Right renal pelvis (tissue), 4 donors: ENCODE data around the gene TBP. TPM values are rescaled to one million over a fixed set of nuclear protein-coding genes. Genes with fewer than 3 reads are reported as not detected.
"Not testable (repeated sequence)": the region's sequence is repeated elsewhere in the genome, so short reads cannot be mapped to it uniquely, and the experiment has no call there.

Experiments
- DNase-seq, 4 donors: peaks; one replicate each; pipeline ENCODE4 v3.0.0-alpha.2; 2013; ENCODE audit warnings: low read depth in 4 of 4, low spot score in 3 of 4, missing footprints in 1 of 4
- polyA plus RNA-seq, 4 donors: library from polyadenylated mRNA; unstranded; fragments of 120-200 nt; gene quantifications; one replicate each; pipeline ENCODE4 v1.2.1, GENCODE V29; 2013; ENCODE audit not compliant: insufficient read length in 4 of 4

TBP gene
- polyA plus RNA-seq = 10 to 100 TPM; 21.6 to 25.5 (median 22.9) TPM

DNA sequence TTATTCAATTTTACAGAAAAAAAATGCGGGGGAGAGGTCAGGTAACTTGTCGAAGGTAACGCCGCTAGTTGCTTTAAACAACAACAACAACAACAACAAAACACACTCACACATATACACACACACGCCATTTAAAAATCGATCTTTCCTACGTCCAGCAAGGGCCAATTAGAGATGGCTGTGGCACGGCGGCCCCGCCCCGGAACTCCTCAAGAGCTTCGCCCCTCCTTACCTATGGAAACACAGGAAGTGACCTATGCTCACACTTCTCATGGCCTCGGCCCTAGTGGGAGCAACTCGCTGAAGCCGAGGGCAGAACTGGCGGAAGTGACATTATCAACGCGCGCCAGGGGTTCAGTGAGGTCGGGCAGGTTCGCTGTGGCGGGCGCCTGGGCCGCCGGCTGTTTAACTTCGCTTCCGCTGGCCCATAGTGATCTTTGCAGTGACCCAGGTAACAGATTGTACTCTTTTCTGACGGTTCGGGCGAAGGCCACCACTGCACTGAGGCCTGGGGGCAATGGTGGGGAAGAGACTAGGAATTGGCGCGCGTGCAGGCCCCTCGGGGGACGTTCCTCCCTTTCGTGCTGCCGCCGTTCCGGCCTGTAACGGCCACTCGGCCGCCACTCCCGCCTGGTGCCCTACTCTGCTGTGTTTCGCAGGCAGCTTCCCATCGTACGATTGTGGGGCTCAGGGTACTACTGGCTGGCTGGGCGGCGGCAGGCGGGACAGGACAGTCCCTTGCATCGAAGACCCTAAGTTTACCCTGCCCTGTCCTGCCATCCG, at the start of gene TBP:
TBP (plus strand) TSS at position 357 of the 783 bp plus-strand sequence. CDS start 2,661 bp downstream, outside the sequence.
- DNase-seq = peak; percentile 94 to 97 (median 96)

DNA sequence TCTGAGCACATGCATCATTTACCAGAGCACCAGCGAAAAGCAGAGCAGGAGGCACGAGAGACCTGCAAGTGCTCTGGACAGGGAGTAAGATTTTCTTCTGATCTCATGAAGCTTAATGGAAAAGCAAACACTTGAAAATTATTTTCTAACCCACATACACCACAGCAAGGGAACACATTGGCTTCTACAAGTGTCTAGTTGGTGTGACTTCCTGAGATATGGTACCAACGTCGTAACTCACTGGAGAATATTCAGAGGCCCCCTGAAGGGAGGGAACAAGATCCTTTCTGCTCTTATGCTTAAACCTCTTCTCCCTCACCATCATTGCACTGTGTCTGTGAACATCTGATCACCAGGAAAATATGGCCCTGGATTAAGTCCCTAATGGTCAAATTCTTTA, 49.7 kb upstream of the TBP start:
- no peak for DNase-seq

DNA sequence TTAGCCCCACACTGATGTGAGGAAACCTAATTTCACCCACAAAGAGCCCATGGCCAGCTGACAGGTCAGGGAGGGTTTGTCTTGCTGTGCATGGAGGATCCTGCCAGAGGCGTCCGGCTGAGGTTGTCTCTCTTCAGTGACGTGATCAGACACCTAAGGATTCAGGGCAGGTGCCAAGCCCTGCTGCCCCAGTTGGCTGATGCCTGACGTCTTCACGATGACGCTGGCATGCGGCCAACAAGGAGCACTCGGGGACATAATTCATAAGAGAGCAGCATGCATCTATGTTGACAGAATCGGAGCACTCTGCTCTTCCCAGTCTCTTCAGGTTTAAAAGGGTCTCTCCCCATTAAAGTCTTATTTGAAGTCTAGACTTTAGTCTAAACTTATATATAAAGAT, 48.9 kb upstream of the TBP start:
- no peak for DNase-seq

DNA sequence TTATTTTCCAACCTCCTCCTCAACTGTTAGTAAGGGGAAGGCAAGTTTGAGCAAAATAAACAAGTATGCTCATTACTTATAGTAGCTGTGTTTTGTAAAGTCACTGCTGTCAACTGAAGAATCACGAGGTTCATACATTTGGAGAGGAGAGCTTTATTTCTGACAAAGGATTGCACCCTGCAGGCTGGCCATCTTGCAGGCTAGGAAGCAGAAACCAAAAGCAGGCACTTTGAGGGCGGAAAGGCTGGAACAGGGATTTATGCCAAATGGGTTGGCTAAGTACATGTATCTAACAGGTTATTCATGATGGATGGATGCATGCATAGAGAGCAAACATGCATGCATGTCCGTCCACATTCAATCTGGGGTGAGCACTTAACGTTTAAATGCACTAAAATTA, 47.7 kb upstream of the TBP start:
- no peak for DNase-seq

GRCh38 chr6:170507728-170508127, 46.4 kb upstream of the TBP start:
- DNase-seq = not testable (repeated sequence)

DNA sequence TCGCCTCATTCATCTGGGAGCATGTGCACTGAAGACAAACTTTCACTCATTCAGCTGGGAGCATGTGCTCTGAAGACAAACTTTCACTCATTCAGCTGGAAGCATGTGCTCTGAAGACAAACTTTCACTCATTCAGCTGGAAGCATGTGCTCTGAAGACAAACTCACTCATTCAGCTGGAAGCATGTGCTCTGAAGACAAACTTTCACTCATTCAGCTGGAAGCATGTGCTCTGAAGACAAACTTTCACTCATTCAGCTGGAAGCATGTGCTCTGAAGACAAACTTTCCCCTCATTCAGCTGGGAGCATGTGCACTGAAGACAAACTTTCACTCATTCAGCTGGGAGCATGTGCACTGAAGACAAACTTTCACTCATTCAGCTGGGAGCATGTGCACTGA, 45.9 kb upstream of the TBP start:
- DNase-seq = not testable (repeated sequence)

DNA sequence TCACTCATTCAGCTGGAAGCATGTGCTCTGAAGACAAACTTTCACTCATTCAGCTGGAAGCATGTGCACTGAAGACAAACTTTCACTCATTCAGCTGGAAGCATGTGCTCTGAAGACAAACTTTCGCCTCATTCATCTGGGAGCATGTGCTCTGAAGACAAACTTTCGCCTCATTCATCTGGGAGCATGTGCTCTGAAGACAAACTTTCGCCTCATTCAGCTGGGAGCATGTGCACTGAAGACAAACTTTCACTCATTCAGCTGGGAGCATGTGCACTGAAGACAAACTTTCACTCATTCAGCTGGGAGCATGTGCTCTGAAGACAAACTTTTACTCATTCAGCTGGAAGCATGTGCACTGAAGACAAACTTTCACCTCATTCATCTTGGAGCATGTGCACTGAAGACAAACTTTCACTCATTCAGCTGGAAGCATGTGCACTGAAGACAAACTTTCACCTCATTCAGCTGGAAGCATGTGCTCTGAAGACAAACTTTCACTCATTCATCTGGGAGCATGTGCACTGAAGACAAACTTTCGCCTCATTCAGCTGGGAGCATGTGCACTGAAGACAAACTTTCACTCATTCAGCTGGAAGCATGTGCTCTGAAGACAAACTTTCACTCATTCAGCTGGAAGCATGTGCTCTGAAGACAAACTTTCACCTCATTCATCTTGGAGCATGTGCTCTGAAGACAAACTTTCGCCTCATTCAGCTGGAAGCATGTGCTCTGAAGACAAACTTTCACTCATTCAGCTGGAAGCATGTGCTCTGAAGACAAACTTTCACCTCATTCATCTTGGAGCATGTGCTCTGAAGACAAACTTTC, 45.1 kb upstream of the TBP start:
- DNase-seq = not testable (repeated sequence)

DNA sequence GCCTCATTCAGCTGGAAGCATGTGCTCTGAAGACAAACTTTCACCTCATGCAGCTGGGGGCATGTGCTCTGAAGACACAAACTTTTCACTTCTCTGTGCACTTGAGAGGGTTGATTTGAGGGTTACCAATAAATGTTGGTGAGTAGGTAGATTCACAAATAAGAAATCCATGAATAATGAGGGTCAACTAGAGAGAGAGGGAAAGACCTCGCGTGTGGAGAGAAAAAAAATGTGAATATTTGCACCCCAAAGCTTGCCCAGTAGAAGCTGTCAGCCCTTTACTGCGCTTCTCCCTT, 44.5 kb upstream of the TBP start:
- no peak for DNase-seq

DNA sequence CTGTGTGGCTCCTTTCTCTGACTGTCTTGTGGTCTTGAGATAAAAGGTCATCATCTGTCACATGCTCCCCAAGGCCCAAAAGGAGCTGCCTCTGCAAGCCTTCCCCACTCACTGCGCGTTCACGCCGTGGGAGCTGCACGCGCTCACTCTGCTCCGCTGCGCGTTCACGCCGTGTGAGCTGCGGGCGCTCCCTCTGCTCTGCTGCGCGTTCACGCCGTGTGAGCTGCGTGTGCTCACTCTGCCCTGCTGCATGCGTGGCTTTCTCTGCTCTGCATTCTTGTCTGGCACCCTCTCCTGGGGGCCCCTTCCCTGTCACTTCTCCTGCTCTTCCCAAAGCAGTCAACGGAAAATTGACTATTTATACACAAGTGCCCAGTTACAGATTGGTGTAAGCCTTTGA, 43.5 kb upstream of the TBP start:
- no peak for DNase-seq

GRCh38 chr6:170512249-170512648, 41.9 kb upstream of the TBP start:
- DNase-seq = no peak

DNA sequence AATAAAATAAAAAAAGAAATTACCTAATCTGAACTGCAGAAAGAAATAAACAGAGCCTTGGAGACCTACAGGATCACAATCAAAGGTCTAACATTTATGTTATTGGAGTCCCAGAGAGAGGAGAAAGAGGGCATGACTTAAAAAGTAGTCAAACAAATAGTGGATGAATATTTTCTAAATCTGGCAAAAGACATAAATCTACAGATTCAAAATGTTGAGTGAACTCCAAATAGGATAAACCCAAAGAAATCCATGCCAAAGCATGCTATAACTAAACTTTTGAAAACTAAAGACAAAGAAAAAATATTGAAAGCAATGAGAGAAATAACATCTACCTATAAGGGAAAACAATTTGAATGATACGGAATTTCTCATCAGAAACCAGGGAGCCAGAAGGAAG, 39.3 kb upstream of the TBP start:
- DNase-seq = no peak

DNA sequence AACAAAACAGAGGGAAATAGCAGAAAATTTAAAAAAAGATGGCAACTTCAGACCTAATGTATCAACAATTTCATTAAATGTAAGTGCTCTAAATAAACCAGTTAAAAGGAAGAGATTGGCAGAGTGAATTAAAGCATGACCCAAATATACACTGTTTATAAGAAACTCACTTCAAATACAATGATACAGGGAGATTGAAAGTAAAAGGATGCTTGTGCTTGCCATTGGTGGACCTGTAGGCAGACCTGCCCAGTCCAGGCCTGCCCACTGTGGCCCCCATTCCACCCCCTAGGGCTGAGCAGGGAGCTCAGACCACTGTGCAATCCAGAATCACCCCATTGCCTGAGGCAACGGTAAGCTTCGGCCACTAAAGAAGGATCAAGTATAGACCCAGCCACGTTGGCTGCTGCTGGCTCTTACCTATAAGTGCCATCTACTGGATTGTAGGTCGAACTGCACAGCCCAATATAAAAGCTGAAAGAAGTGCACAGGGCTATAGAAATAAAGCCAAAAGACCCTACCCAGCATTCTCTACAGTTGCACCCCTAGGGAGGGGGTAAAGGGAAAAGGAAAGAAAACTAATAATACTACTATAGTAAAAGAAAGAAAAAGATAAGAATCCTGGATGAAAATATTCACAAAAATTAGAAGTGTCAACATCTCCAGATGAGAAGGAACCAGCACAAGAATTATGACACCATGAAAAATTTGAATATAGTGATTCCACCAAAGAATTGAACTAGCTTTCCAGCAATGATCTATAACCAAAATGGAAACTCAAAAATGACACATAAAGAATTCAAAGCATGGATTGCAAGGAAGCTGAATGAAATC, 37.2 kb upstream of the TBP start:
- no peak for DNase-seq

DNA sequence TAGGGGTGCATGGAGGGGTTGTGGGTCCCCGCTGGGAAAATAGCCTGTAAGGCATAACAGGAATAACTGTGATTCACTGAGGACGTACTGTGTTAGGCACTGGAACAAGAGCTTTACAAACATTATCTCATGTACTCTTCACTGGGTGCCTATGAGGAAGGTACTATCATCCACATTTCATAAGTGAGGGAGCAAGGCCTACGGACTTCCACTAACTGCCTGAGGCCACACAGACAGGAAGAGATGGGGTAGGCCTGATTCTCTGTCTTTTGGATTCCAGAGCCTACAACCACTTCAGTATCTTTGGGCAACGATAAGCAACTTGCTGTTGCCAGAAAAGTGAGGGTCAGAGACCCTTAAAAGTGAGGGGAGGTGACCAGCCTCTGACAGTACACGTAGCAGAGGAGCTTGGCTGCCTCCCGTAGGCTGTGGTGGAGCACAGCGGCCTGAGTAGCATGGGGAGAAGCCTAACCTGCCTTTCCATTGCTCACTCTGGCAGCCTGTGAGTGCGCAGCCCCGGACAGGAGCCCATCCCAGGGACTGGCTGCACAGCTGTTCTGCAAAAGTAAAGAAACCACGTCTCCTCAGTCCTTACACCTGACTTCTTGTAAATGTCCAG, 31.5 kb upstream of the TBP start:
- DNase-seq = no peak

- no peak for DNase-seq
Observed at GRCh38 chr6:170523256-170524171, 30.7 kb upstream of the TBP start.

DNA sequence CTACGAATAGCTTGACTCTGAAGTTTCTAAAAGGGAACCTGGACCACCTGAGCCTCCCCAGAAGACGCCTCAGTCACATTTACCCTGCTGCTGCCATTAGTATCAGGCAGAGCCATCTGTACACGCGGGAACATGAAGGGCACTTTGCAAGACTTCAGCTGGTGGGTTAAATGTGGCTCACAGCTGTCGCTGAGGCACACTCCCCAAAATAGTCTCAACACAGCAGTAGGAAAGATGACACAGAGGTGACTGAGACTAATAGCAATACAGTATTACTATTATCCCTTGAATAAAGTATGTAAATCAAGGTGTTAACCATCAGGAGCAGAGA, 30.0 kb upstream of the TBP start:
- no peak for DNase-seq

- DNase-seq = no peak
Observed at GRCh38 chr6:170525795-170526194, 28.4 kb upstream of the TBP start.

DNA sequence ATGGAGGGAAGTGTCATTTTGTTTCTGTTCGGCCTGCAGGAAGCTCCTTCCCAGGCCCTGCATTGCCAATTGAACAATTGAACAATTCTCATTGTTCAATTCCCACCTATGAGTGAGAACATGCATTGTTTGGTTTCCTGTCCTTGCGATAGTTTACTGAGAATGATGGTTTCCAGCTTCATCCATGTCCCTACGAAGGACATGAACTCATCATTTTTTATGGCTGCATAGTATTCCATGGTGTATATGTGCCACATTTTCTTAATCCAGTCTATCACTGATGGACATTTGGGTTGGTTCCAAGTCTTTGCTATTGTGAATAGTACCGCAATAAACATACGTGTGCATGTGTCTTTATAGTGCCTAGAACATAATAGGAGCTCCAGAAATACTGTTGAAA, 26.2 kb upstream of the TBP start:
- DNase-seq = not testable (repeated sequence)

GRCh38 chr6:170529839-170530469, 24.2 kb upstream of the TBP start:
- DNase-seq = peak; percentile 58 to 75 (median 68)

- no peak for DNase-seq
Observed at GRCh38 chr6:170532867-170533488, 21.2 kb upstream of the TBP start.
